IMR-90 (cell line): ENCODE measurements around the gene RNF111. TPM values are rescaled to one million over a fixed set of nuclear protein-coding genes. Genes with fewer than 3 reads are reported as not detected.

Experiments used
- ATAC-seq: fragments of 200-7000 bp; cut with Tn5 transposase; 2 replicates; pipeline ENCODE4 v1.9.1; 2020; ENCODE audit warnings: low read depth, mild to moderate bottlenecking, moderate library complexity
- BruUV-seq: library from RNA; stranded (reverse); fragments of 400-500 nt; replicated peaks from 2 replicates; lab custom pipeline; 2021; lab: Mats Ljungman, UMichigan
- CTCF ChIA-PET: fragments of 300-600 bp; formaldehyde crosslinking; extraction: SDS; loops from one replicate; lab custom pipeline; 2021; ENCODE audit warnings: antibody characterized with exemption; lab: Yijun Ruan, JAX
- POLR2A ChIA-PET: fragments of 300-600 bp; sonication (Branson Sonifier 250); formaldehyde crosslinking; loops from one replicate; lab custom pipeline; 2022; ENCODE audit warnings: antibody characterized with exemption; ENCODE audit not compliant: unreplicated experiment; lab: Charles Lee
- DNase-seq: peaks from one replicate; pipeline ENCODE4 v3.0.0; 2013
- H2AFZ ChIP-seq: replicated peaks from 2 replicates; pipeline ENCODE3; 2013; ENCODE audit warnings: low read length, mild to moderate bottlenecking; ENCODE audit not compliant: poor library complexity
- H2AK5ac ChIP-seq: 2 replicates; pipeline ENCODE4 v1.6.1; 2013; ENCODE audit warnings: low read depth, low read length, inconsistent platforms
- H2AK9ac ChIP-seq: replicated peaks from 2 replicates; pipeline ENCODE3; 2013; ENCODE audit warnings: mild to moderate bottlenecking, low read depth, low read length, moderate library complexity; ENCODE audit not compliant: poor library complexity
- H2BK120ac ChIP-seq: 2 replicates; pipeline ENCODE4 v1.6.1; 2013; ENCODE audit warnings: low read depth, low read length, inconsistent platforms
- H2BK15ac ChIP-seq: 3 replicates; pipeline ENCODE4 v1.6.1; 2013; ENCODE audit warnings: low read depth, low read length, inconsistent platforms
- H2BK20ac ChIP-seq: 2 replicates; pipeline ENCODE4 v1.6.1; 2013; ENCODE audit warnings: low read depth, mild to moderate bottlenecking, inconsistent platforms, low read length, moderate library complexity
- H2BK5ac ChIP-seq: 2 replicates; pipeline ENCODE4 v1.6.1; 2013; ENCODE audit warnings: mild to moderate bottlenecking, low read depth, low read length, inconsistent platforms; ENCODE audit not compliant: poor library complexity, severe bottlenecking
- H3K14ac ChIP-seq: replicated peaks from 2 replicates; pipeline ENCODE4 v1.6.1; 2013; ENCODE audit warnings: low read depth, low read length, inconsistent platforms
- H3K18ac ChIP-seq: 2 replicates; pipeline ENCODE4 v1.6.1; 2013; ENCODE audit warnings: low read depth, low read length, control low read depth
- H3K23ac ChIP-seq: 2 replicates; pipeline ENCODE4 v1.6.1; 2013; ENCODE audit warnings: low read depth, low read length, inconsistent platforms
- H3K27ac ChIP-seq: 2 replicates; pipeline ENCODE4 v1.5.1; 2013; ENCODE audit warnings: mild to moderate bottlenecking, control low read depth, low read length; ENCODE audit not compliant: insufficient read depth
- H3K27me3 ChIP-seq: 2 replicates; pipeline ENCODE4 v1.6.1; 2013; ENCODE audit warnings: low read length; ENCODE audit not compliant: control insufficient read depth, insufficient read depth
- H3K36me3 ChIP-seq: 2 replicates; pipeline ENCODE4 v1.6.1; 2013; ENCODE audit warnings: low read length, mixed read lengths; ENCODE audit not compliant: control insufficient read depth, insufficient read depth
- H3K4ac ChIP-seq: 2 replicates; pipeline ENCODE4 v1.6.1; 2013; ENCODE audit warnings: low read depth, low read length, inconsistent platforms
- H3K4me1 ChIP-seq: 2 replicates; pipeline ENCODE4 v1.6.1; 2013; ENCODE audit warnings: low read length, mixed read lengths; ENCODE audit not compliant: control insufficient read depth, insufficient read depth
- H3K4me2 ChIP-seq: 2 replicates; pipeline ENCODE4 v1.6.1; 2013; ENCODE audit warnings: low read depth, mild to moderate bottlenecking, control low read depth, low read length, moderate library complexity
- H3K4me3 ChIP-seq: 2 replicates; pipeline ENCODE4 v1.5.1; 2013; ENCODE audit warnings: low read depth, mild to moderate bottlenecking, control low read depth, low read length, moderate library complexity; ENCODE audit not compliant: insufficient read depth
- H3K56ac ChIP-seq: 2 replicates; pipeline ENCODE4 v1.6.1; 2013; ENCODE audit warnings: low read length, inconsistent platforms; ENCODE audit not compliant: insufficient read depth; ENCODE audit errors: extremely low read depth
- H3K79me1 ChIP-seq, 2 experiments: 2 replicates each; pipeline ENCODE4 v1.6.1; 2013; ENCODE audit warnings: low read length in 2 of 2, inconsistent platforms in 1 of 2, low read depth in 1 of 2
- H3K9ac ChIP-seq: 2 replicates; pipeline ENCODE4 v1.6.1; 2013; ENCODE audit warnings: low read depth, low read length, control low read depth
- H3K9me1 ChIP-seq: 2 replicates; pipeline ENCODE4 v1.6.1; 2013; ENCODE audit warnings: low read length, inconsistent platforms; ENCODE audit not compliant: insufficient read depth
- H3K9me3 ChIP-seq: 2 replicates; pipeline ENCODE4 v1.6.1; 2013; ENCODE audit warnings: low read length; ENCODE audit not compliant: control insufficient read depth, insufficient read depth
- H4K20me1 ChIP-seq: 2 replicates; pipeline ENCODE4 v1.6.1; 2013; ENCODE audit warnings: low read length, inconsistent platforms; ENCODE audit not compliant: insufficient read depth
- H4K5ac ChIP-seq: 2 replicates; pipeline ENCODE4 v1.6.1; 2013; ENCODE audit warnings: mild to moderate bottlenecking, low read depth, low read length, control low read depth
- H4K8ac ChIP-seq, 2 experiments: 2 replicates each; pipeline ENCODE4 v1.6.1; 2013; ENCODE audit warnings: low read depth in 2 of 2, low read length in 2 of 2, control low read depth in 1 of 2, inconsistent platforms in 1 of 2
- H4K91ac ChIP-seq: 2 replicates; pipeline ENCODE4 v1.6.1; 2013; ENCODE audit warnings: low read depth, low read length, inconsistent platforms; ENCODE audit not compliant: insufficient read depth
- CTCF ChIP-seq: conservative IDR thresholded peaks from 2 replicates; pipeline ENCODE4 v1.5.1; 2012; ENCODE audit warnings: mild to moderate bottlenecking, low read depth, low read length, improper control_type of control experiment
- FOS ChIP-seq: fragments of 150-350 bp; IDR thresholded peaks from 2 replicates; pipeline ENCODE4 v1.6.1; 2016; ENCODE audit warnings: low read depth, low read length
- MAFK ChIP-seq: IDR thresholded peaks from 2 replicates; pipeline ENCODE4 v1.6.1; 2012; ENCODE audit warnings: low read depth, low read length, improper control_type of control experiment
- NFE2L2 ChIP-seq: fragments of 150-350 bp; IDR thresholded peaks from 2 replicates; pipeline ENCODE4 v1.6.1; 2016; ENCODE audit warnings: low read depth, mild to moderate bottlenecking, low read length
- RAD21 ChIP-seq: IDR thresholded peaks from 2 replicates; pipeline ENCODE4 v1.6.1; 2012; ENCODE audit warnings: low read length, improper control_type of control experiment
- SMC3 ChIP-seq: fragments of 150-350 bp; IDR thresholded peaks from 2 replicates; pipeline ENCODE4 v1.6.1; 2016; ENCODE audit warnings: low read depth, mild to moderate bottlenecking, antibody characterized with exemption, low read length, moderate library complexity
- USF2 ChIP-seq: fragments of 150-350 bp; IDR thresholded peaks from 2 replicates; pipeline ENCODE4 v1.6.1; 2017; ENCODE audit warnings: mild to moderate bottlenecking, antibody characterized with exemption, low read length, low read depth
- WGBS, 2 experiments: methylation state at CpG; one replicate each; pipeline versions ENCODE4 v1.1.5 to v1.1.7; 2013; ENCODE audit warnings: missing lambda C conversion rate in 2 of 2; ENCODE audit not compliant: insufficient read length in 1 of 2; ENCODE audit errors: extremely low coverage in 2 of 2; 5-methylcytosine and 5-hydroxymethylcytosine counted together
- dilution Hi-C: fragments of 300-500 bp; cut with HindIII; formaldehyde crosslinking; loops from one replicate; pipeline ENCODE4 v1.14.3; 2018; ENCODE audit warnings: low sequenced_read_pairs; ENCODE audit not compliant: unreplicated experiment
- in situ Hi-C: fragments of 300-500 bp; cut with MboI; formaldehyde crosslinking; loops from 3 replicates; pipeline ENCODE4 v1.14.3; 2019; ENCODE audit warnings: low sequenced_read_pairs, inconsistent platforms, mixed read lengths
- intact Hi-C: fragments of 100-400 bp; cut with micrococcal nuclease; formaldehyde crosslinking; loops from 2 replicates; pipeline ENCODE4 v1.10.0; 2022
- polyA plus RNA-seq, 3 experiments: library from polyadenylated mRNA; depleted of rRNA; stranded (reverse); fragments of >200 nt; gene quantifications; 2 replicates each; pipeline ENCODE4 v1.2.3, GENCODE V29; 2012; ENCODE audit warnings: low replicate concordance in 1 of 3
- total RNA-seq: library from RNA; depleted of rRNA; stranded (reverse); fragments of >200 nt; gene quantifications from 2 replicates; pipeline ENCODE4 v1.2.3, GENCODE V29; 2012

The RNF111 gene
- total and polyA plus RNA-seq, 2 of the 4 experiments (the other 2 are of a cell fraction) = 13.5 to 20.1 TPM

- Histone ChIP-seq H2BK5ac (no peak overlapping the region), H3K79me1 (no peaks in the 10 kb centered on the region), H4K5ac (no peak overlapping the region), H3K9me3 (no peaks in the 10 kb centered on the region), H3K4ac (no peak overlapping the region), H2BK120ac (no peak overlapping the region), H3K23ac (no peak overlapping the region), H3K4me1 (no peaks in the 10 kb centered on the region), H3K9ac (no peak overlapping the region), H3K14ac (no peak overlapping the region), H4K8ac (no peak overlapping the region), H3K18ac (no peak overlapping the region), H3K27me3 (no peaks in the 10 kb centered on the region), H2BK15ac (no peak overlapping the region), H2AK5ac (no peak overlapping the region), H3K4me3 (no peak overlapping the region), H4K91ac (no peak overlapping the region), H4K20me1 (no peaks in the 10 kb centered on the region), H3K9me1 (no peaks in the 10 kb centered on the region), H3K27ac (no peak overlapping the region), H2AK9ac (no peak overlapping the region), H3K36me3 (no peaks in the 10 kb centered on the region), H3K4me2 (no peak overlapping the region), H2BK20ac (no peak overlapping the region), H2AFZ (no peak overlapping the region), H3K56ac (no peak overlapping the region)
- WGBS, 2 experiments = no CpG with 5 or more reads among the region's 5 CpGs
- CTCF ChIA-PET = interaction anchor here (0.6 kb wide), 1 partner anchor 335 kb away, joined by 3 read pairs; no protein-coding TSS in a partner anchor
- in situ Hi-C loops = no loop called here
- ATAC-seq (0 out of 2 replicates have a peak, but pooled peaks have one; percentile 24), DNase-seq (peak; percentile 56)
- intact Hi-C loops = loop anchor here (1.0 to 10.0 kb wide), 3 partner anchors 158 to 513 kb away; partner anchors contain the start of gene MYO1E
- dilution Hi-C loops = no loop called here
- POLR2A ChIA-PET = no interaction called here
- BruUV-seq = no TSS peak
- TF ChIP-seq MAFK (no peak), USF2 (no peak), NFE2L2 (no peak), CTCF (peak; percentile 67), FOS (no peak), SMC3 (peak; percentile 63), RAD21 (peak; percentile 68)
Observed at GRCh38 chr15:58980351-58980939, 7.0 kb upstream of the RNF111 start.
